ENCODE measurements around the gene PHF21B. TPM values are rescaled to one million over a fixed set of nuclear protein-coding genes. Genes with fewer than 3 reads are reported as not detected.
"Not testable (repeated sequence)": the region's sequence is repeated elsewhere in the genome, so short reads cannot be mapped to it uniquely, and the experiment has no call there.

The PHF21B gene
- total RNA-seq, 1 experiment from 2014 or later = not detected

DNA sequence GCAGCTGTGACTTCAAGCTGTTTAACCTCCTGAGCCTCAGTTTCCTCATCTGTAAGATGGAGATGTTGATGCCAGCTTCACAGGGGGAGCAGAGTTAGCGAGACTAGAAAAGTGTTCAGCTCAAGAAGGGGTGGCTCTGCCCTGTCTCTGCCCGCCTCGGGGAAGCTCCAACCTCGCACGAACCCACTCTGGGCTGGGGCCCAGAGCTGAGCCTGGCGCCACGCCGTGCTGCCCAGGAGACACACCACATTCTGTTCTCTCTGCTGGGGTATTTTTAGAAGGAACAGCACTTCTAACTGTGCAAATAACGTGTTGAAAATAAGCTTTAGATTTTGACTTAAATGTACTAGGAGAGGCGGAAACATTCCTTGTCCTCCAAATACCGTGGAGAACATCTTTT, 74.1 kb downstream of the PHF21B start:
- no peak for DNase-seq (ENCODE audit: low spot score)

DNA sequence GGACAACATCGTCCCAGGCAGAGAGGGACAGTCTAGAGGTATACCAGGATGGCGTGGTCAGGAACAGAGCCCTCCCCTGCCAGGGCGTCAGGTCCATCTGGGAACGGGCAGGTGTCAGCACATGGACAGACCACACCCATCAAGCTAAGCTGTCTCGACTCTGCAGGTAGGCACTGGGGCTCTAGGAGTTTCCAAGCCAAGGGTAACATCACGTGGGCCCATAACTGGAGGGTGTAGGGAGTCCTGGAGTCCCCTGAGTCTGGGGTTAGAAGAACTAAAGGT, 75.4 kb downstream of the PHF21B start:
- DNase-seq (ENCODE audit: low spot score) = no peak

DNA sequence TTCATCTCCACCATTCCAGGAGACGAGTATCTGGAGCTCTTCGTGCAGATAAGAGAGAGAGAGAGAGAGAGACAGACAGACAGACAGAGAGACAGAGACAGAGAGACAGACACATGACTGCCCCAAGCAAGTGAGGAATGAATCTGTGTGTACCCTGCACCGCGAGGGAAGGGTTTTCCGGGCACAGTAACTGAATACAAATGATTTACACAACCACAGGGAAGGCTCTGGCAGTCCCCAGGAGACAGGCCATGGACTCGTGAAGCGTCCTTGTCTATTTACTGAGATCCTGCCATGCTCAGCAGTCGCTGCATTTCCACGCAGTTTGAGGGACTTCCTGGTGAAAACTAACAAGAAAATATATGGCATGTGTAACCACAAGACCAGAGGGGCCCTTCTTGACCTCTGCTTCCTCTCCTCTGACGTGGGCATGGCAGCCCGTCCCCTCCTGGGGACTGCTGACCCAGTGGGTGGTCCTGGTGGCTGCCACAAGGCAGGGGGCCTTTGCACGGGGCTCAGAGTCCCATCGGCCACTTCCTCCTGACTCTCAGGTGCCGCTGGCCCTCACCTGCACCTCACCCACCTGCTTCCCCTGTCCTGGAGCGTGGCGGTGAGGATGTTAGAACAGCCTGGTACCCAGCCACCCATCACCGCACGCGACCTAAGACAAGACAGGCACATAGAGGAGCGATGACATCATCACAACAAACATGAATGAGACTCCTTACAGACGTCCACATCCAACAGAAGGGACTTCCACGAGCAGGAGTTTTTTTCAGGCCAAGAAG, 75.9 kb downstream of the PHF21B start:
- DNase-seq (ENCODE audit: low spot score) = no peak

DNA sequence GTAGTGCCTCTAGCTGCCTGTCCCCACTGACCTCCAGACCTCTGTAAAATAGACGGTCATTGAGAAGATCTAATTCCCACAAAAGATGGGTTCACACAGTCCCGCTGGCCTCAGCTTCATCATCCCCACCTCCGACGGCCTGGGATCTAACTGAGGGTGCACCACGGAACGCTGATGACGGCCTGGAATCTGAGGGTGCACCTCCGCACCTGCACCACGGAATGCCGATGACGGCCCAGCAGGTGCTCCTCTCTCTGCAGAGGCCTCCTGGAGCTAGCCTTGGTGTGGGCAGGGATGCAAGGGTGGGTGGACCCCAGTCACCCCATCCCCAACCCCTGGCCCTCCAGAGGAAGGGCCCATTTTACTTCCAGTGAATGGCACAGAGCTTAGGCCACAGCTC, 77.3 kb downstream of the PHF21B start:
- DNase-seq (ENCODE audit: low spot score) = no peak

DNA sequence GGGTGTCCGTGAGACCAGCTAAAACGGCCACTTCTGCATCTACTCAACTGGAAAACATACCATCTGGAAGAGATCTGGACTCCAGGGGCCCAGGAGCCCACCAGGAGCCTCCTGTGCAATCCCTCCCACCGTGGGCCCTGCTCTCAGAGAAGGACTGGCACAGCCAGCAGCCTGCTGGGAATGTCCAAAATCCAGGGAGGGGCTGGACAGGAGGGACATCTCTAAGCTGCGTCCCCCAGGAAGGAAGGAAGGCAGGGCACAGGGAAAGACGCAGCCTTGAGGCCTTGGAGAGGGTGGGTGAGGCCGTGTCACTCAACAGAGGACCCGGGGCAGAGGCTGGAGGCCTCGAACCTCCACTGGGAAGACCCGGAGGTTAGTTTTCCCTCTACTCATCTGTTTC, 78.0 kb downstream of the PHF21B start:
- no peak for DNase-seq (ENCODE audit: low spot score)

DNA sequence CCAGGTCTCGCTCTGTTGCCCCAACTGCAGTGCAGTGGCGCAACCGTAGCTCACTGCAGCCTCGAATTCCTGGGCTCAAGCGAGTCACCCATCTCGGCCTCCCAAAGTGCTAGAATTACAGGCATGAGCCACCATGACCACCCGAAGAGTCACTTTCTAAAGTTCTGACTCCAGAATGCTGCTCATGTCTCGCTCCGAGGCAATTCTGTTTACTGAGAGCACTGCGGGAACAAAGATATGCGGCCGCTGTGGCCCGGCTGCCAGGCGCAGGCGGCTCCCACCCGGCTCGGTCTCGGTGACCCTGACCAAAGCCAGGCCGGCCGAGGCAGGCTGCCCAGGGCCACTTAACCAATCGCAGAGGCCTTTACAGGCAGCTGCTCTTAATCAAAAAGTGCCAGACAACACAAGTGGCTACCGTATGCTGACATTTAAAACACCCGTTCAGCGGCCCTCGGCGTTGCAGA, 78.7 kb downstream of the PHF21B start:
- DNase-seq (ENCODE audit: low spot score) = no peak

DNA sequence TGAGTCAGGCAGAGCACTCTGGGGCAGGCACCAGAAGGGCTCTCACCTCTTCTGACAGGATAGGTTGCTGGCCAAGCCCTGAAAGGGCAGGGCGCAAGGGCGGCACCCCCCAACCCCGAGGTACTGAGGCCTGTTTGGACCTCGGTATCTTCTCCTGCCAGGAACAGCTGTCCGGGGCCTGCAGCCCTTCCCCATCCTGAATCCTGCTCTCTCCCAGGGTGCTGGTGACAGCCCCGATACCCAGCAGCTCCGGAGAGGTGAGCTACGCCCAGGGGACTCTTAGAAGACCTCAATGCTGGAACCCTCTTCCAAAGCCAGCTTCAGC, 79.1 kb downstream of the PHF21B start:
- DNase-seq (ENCODE audit: low spot score) = no peak

DNA sequence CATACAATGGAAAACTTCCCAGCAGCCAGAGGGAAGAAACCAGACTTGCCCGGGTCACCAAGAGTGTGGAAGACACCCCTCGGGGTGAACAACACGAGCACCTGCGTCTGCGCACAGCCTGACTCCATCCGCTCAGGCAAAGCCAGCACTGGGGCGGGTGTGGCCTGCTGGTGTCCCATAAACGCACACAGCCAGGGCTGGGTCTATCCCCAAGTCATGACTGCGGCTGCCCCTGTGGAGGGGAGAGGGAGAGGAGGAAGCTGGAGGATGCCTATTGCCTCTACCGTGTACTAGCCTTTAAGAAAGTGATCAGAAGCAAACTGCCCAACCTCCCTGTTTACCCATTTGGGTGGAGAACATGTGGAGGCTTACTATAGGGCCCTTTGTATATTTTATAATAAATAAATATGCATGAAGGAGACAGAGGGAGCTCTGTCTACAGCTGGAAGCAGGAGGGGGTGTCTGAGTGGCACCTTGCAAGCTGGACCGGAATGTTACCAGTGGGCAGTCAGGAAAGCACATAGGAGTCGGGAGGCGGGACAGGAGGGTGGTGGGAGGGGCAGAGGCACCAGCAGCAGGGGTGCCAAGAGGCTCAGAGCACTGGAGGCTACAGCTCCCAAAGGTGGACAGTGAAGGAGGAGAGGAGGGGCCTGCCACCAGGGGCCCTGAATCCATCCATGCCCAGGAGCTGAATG, 79.6 kb downstream of the PHF21B start:
- DNase-seq (ENCODE audit: low spot score) = no peak

DNA sequence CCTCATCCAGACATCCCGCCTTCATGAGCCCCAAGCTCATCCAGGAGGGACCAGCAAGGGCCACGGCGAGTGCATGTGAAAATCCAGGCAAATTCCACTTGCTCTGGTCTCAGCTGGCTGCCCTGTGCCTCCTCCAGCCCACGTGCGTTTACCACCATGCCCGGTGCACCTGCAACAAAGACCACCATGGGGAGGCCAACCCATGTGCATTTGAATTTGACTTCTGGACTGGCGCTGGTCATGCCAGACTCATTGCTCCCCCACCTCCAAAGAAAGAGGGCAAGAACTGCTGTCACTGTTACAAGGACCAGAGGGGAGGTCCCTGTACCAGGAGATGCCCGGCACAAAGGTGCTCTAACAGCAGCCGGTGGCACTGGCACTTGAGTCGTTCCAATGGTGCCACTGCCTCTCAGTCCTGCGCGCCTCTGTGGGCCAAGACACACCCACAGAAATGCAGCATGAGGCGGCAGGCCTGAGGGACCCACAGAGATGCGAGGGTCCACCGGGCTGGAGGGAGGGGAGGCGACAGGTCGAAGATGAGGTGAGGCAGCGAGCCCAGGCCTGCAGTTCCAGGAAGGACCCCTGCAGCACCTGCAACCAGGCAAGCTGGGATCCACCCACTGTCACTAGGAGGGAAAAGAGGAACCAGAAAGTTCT, 80.3 kb downstream of the PHF21B start:
- DNase-seq (ENCODE audit: low spot score) = no peak

DNA sequence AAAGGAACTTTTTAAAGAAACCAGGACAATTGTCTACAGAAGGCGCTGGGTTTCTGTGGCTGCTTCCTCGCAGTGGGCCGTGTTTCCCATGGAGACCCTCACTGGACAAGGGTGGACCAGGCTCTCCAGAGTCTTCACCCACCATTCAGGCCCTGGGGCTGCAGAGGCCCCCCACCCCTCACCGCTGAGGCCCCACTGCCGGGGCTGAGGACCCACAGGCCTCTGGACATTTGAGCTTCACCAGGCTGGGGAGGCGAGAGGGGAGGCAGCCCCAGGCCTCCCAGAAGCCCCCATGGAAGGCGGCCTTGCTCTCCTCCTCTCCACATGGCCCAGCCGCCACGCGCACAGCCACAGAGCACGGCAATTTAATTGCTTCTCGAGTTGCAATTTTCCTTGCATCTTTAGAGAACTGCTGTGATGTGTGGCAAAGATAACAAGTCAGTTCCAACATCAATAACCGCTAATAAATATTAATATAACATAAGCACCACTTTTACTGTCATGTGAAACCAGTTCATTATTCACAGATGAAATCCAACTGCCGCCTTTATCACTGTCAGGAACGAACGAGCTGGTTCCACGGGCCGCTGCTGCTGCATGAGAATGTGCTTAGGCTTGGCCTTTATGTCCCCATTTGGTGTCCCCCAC, 81.0 kb downstream of the PHF21B start:
- DNase-seq (ENCODE audit: low spot score) = no peak

DNA sequence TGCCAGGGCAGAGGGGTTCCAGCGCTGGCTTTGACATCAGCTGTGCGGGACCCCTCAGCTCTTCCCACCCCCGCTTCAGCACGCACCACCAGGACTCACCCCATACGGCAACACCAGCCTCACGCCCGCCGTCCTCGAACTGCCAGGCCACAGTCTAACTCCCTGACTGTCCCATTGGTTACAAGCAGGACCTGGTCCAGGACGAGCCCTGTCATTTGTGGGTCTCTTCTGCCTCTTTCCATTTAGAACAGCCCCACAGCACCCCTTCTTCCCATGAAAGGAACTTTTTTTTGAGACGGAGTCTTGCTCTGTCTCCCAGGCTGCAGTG, 81.7 kb downstream of the PHF21B start:
- no peak for DNase-seq (ENCODE audit: low spot score)

DNA sequence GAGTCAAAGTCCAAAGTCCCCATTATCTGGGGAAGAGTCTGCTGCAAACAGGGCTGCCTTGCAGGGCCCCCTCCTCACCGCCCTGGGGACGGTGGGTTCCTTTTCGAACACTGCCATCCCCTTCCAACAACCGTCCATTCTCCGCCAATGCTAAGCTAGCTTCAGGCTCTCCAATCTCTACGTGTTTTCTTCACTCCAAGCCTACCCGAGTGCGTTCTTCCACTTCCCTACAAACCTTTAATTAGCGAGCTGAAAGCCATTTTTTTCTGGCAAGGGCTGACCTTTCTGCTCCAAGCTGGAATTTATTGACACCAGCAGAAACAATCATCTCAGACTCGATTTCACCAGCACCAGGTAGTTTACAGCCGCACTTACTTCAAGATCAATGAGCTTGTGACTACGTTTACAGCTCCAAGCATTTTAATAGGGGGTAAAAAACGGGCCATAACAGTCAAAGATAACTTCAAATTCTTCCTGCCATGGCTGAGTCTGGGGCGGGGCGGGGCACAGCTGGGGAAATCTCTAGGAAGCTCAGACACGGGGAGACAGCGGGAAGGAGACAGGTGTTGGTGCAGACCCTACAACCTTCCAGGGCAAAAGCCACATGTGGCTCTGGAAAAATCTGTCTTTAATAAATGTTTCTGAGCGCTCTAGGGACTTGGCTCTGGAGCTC, 82.2 kb downstream of the PHF21B start:
- DNase-seq (ENCODE audit: low spot score) = no peak

DNA sequence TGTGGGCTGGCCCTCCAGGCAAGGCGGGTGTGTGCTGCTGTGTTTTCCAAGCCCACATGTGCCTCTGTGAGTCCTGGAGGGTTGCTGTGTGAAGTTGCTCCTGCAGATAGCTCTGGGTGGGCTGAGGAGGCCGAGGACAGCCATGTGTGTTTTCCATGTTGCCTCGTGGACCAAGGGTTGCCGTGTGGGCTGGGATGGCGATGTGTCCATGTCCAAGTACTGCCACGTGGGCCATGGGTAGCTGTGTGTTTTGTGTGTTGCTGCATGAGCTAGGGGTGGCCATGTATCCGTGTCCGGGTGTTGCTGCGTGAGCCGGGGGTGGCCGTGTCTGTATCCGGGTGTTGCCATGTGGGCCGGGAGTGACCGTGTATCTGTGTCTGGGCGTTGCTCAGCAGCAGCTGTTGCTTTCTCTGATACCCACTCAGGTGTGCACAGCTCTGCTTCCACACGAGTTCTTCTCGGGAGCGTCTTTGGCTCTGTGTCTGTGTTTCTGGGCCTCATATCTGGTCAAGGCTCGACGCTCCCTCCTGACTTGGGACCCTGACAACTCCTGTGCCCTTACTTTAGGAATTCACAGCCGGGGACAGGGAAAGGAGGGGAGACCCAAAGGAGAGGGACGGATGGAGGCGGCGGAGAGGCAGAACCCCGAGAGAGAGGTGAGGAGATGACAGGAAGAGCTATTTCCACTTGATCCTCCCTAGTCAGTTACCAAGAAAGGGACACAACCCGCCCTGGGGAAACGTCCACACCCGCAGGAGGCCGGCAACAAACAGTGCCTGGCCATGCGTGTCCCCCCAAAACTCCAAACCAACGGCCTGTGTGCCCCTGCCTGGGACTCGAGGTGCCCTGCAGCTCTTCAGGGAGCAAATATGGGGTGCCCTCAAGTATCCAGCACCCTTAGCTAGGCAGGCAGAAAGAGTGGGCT, 83.1 kb downstream of the PHF21B start:
- DNase-seq (ENCODE audit: low spot score) = no peak

DNA sequence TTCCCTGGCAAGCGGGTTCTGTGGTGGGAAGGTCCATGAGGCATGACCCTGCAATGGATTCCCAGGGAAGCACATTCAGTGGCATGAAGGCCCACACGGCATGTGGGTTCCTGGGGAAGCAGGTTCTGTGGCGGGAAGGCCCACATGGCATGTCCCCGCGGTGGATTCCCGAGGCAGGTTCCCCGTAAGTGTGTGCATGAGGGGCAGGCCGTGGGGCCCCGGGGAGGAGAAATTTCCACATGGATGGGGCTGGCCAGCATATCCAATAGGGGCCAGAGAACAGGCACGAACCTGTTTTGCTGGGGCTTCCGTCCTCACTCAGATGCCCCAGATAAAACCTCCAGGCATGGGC, 83.7 kb downstream of the PHF21B start:
- no peak for DNase-seq (ENCODE audit: low spot score)

DNA sequence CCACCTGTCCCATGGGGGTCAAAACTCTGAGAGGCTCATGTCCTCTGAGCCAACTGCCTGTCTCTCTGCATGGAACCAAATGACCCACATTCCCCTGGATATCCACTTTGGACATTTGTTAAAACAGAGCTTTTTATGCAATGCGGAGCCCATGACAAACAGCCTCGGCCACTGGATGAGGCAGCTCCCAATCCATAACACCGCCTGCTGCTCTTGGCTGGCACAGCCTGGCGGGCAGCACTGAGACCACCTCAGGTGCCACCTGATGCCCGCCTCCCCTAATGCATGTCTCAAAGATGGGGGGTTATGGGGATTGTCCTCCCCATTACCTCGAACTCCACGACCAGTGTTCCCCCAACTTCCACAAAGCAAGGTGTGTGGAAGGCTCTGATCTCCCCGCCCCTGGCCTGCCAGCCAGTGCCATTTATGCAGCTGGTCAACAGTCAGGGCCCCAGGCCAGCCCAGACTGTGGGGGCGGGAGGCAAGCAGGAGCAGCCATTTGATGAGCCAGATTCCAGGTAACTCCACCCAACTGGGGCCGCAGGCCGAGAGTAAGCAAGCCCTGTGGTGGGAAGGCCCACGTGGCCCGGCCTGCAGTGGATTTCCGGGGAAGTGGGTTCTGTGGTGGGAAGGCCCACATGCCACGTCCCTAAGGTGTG, 84.2 kb downstream of the PHF21B start:
- no peak for DNase-seq (ENCODE audit: low spot score)

DNA sequence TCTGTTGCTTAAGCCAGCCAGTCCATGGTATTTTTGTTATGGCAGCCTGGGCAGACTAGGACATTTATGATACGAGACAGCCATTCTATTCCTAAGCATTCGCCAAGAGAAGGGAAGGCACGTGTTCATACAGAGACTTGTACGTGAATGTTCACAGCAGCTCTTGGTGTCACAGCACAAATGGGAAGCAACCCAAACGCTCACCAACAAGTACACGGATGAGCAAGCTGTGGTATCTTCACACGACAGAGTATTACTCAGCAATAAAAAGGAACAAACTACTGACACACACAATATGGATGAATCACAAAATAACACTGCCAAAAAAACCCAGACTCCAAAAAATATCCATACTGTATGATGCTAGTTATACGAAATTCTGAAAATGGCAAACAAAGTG, 85.1 kb downstream of the PHF21B start:
- DNase-seq (ENCODE audit: low spot score) = no peak

DNA sequence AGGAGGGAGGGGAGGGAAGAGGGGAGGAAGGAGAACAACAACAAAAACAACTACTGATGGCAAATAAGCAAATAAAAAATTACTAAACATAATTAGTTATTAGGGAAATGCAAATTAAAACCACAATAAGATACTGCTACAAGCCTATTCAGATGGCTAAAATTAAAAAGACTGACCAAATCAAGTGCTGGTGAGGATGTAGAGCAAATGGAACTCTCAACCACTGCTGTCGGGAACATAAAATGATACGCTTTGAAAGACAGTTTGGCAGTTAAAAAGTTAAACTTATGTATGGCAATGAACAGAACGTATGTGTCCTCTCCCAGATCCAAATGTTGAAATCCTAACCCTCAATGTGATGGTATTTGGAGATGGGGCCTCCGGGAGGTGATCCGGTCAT, 85.7 kb downstream of the PHF21B start:
- DNase-seq (ENCODE audit: low spot score) = no peak

DNA sequence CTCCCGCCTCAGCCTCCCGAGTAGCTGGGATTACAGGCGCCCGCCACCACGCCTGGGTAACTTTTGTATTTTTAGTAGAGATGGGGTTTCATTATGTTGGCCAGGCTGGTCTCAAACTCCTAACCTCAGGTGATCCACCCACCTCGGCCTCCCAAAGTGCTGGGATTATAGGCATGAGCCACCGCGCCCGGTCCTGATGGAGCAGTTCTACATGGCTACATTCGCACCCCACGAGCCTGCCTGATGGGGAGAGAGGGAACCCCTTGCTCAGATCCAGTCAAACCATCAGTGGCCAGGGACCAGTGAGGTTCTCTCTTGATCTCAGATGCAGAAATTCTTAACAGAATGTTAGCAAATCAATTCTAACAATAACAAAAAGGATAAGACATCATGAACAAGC, 88.0 kb downstream of the PHF21B start:
- DNase-seq (ENCODE audit: low spot score) = not testable (repeated sequence)

DNA sequence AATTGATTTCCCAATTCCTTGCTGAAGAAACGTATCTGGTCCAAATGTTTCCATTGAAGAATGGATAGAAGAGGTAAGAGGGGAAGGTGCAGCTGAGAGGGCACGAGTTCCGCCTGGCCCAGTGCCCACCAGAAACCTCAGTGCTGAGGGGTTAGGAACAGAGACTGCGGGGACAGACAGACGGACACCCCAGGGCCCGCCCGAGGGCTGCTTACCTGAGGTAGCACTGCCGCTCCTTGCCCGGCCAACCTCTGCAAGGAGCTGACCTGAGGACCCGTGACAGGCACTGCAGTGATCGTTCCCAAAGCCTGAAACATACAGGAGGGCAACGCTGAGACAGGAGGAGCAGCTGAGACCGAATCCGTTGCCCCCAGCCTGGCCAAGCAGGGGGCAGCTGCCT, 89.6 kb downstream of the PHF21B start:
- DNase-seq (ENCODE audit: low spot score) = no peak

DNA sequence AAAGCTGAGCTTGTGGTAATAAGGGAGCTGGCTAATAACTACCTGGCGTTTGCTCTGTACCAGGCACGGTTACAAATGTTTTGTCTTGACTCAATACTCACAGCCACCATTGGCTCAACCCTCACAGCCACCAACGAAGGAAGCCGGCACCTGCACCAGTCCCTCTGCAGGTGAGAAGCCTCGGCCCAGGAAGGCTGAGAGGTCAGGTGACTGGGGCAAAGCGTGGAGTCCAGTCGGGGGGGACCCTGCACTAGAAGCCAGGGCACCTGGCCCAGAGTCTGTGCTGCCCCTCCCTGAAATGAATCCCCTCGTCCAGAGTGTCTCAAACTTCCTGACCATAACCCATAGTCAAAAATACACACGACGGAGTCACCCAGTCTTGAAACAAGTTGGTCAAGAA, 90.1 kb downstream of the PHF21B start:
- DNase-seq (ENCODE audit: low spot score) = no peak

DNA sequence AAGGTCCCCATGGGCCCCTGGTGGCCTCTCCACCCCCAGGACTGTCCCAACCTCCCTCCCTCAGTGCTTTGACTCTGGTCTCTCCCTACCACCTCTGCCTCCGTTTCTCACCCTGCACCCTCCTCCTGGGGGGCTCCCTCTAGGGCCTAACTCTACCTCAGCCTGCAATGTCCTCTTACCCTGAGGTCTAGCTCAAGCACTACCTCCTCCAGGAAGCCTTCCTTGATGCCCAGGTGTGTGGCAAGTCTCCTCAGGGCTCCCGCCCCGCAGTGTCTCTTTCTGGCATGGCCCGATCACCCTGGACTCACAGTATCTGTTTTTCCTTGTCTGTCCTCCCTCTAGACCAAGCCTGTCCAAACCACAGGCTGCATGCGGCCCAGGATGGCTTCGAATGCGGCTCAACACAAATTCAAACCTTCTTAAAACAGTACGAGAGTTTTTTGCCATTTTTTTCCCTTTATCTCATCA, 90.8 kb downstream of the PHF21B start:
- no peak for DNase-seq (ENCODE audit: low spot score)

All from A172 (cell line).